Measurements from ENCODE around the gene SAT1. TPM values are rescaled to one million over a fixed set of nuclear protein-coding genes. Genes with fewer than 3 reads are reported as not detected.

Gene SAT1
- total and polyA plus RNA-seq, 9 donors, result 58.7 to 3,021 (median 164) TPM

DNA sequence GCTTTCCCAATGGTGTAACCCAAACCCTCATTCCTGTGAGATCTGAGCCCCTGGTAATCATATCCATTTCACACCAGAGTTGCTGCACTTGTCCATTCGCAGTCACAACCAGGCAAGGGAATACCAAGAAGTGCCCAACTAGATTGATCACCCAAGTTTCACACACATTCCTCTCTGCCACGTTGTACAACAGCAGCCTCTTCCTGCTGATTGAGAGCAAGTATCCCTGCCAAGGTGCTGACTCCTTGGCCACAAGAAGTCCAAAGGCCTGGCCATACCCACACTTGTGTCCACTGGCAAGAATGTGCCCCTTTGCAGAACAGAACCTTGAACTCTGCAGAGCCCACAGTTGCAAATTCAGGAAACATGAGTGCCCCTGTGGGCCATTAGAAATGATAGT, 33.4 kb upstream of the SAT1 start:
- H3K9me3 ChIP-seq, result no peaks in the 10 kb centered on the region
- no peak overlapping the region for H3K4me3 ChIP-seq
- TF ChIP-seq, protein P1, sequence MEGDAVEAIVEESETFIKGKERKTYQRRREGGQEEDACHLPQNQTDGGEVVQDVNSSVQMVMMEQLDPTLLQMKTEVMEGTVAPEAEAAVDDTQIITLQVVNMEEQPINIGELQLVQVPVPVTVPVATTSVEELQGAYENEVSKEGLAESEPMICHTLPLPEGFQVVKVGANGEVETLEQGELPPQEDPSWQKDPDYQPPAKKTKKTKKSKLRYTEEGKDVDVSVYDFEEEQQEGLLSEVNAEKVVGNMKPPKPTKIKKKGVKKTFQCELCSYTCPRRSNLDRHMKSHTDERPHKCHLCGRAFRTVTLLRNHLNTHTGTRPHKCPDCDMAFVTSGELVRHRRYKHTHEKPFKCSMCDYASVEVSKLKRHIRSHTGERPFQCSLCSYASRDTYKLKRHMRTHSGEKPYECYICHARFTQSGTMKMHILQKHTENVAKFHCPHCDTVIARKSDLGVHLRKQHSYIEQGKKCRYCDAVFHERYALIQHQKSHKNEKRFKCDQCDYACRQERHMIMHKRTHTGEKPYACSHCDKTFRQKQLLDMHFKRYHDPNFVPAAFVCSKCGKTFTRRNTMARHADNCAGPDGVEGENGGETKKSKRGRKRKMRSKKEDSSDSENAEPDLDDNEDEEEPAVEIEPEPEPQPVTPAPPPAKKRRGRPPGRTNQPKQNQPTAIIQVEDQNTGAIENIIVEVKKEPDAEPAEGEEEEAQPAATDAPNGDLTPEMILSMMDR (IDR thresholded peaks at IDR 0.05), result no peak
- TF ChIP-seq POLR2A (IDR thresholded peaks at IDR 0.05) (no peak), EP300 (IDR thresholded peaks at IDR 0.05) (no peak)
- no peak overlapping the region for H3K27ac ChIP-seq
- H3K36me3 ChIP-seq, result no peaks in the 10 kb centered on the region
- 46 to 63% (median 57%) methylated on average over 2 of the region's 2 CpGs for WGBS, 3 donors
- intact Hi-C loops (cut with DNase I), result no loop called here
- DNase-seq, result no peak
- H3K27me3 ChIP-seq, result no peaks in the 10 kb centered on the region
- H3K4me1 ChIP-seq (ENCODE audit: insufficient read depth), result no peaks in the 10 kb centered on the region

DNA sequence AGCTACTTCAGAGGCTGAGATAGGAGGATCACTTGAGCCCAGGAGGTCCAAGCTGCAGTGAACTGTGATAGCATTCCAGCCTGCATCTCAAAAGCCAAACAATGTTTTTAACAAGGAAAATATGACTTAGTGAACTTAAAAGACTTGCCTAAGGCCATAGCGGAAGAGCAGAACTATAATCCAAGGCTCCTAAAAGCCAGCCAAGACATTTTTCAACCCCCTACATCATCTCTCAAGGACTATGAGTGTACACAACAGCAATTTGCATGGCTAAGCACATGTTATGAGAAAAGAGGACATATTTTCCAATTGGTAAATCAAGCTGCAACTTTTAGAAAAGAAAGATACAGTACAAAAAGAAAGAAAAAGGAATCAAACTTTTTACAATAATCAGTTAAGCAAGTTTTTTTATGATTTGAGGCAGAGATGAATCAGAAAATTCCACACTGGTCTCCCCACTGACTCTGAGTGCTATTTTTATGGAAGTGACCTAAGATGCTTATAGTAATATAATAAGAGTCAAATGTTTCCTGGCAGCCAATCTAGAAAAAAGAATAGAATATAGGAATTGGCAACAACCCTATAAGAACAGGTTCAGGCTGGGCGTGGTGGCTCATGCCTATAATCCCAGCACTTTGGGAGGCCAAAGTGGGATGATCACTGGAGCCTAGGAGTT, 30.1 kb upstream of the SAT1 start:
- 52 to 56% (median 52%) methylated on average over 2 of the region's 2 CpGs for WGBS, 3 donors
- no peaks in the 10 kb centered on the region for H3K4me1 ChIP-seq (ENCODE audit: insufficient read depth)
- DNase-seq, result no peak
- TF ChIP-seq, protein P1 (IDR thresholded peaks at IDR 0.05), result no peak
- TF ChIP-seq EP300 (IDR thresholded peaks at IDR 0.05), result no peak
- no peaks in the 10 kb centered on the region for H3K36me3 ChIP-seq
- H3K4me3 ChIP-seq, result no peak overlapping the region
- no peaks in the 10 kb centered on the region for H3K27me3 ChIP-seq
- intact Hi-C loops (cut with DNase I), result no loop called here
- H3K27ac ChIP-seq, result no peak overlapping the region
- H3K9me3 ChIP-seq, result no peaks in the 10 kb centered on the region

DNA sequence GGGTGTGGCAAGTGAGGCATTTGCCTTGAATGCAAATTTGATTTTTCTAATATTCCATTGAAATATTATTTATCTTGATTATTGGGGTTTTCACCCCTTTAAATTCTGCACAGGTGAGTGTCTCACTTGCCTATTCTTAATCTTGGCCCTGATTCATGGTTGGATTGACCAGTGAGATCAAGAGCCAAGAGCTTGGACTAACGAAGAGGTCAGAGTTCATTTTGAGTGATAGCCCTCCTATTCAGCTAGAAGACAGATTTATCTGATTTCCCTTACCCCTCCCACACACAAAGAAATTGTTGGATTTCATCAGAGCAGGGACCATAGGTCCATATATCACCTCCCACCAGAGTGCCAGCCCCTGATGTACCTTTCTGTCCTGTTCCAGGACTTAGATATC, 28.3 kb upstream of the SAT1 start:
- intact Hi-C loops (cut with DNase I), result no loop called here
- no peaks in the 10 kb centered on the region for H3K9me3 ChIP-seq
- no peak for DNase-seq
- no peak overlapping the region for H3K27ac ChIP-seq
- no peaks in the 10 kb centered on the region for H3K27me3 ChIP-seq
- 56 to 73% (median 71%) methylated on average over 1 of the region's 1 CpG for WGBS, 3 donors
- H3K36me3 ChIP-seq, result no peaks in the 10 kb centered on the region
- H3K4me3 ChIP-seq, result no peak overlapping the region
- TF ChIP-seq POLR2A (IDR thresholded peaks at IDR 0.05), result no peak
- TF ChIP-seq, protein P1 (IDR thresholded peaks at IDR 0.05), result no peak
- no peak for TF ChIP-seq EP300 (IDR thresholded peaks at IDR 0.05)
- no peaks in the 10 kb centered on the region for H3K4me1 ChIP-seq (ENCODE audit: insufficient read depth)

DNA sequence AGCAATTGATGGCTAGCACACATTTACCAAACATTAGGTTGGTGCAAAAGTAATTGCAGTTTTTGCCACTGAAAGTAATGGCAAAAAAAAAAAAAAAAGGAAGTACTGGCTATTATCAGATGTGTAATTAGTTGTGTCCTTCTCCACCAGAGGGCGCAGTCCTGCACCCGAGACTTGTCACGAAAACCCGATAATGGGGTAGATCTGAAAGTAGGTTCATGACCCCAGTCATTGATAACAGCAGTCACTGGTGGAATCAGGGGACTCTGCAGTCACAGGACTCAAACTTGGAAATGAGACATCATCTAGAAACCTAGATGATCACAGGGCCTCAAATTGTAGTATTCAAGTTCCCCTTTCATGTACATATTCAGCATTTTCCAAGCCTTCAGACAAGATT, 26.8 kb upstream of the SAT1 start:
- WGBS, 3 donors, result 2 to 9% (median 5%) methylated on average over 4 of the region's 4 CpGs
- no peak for TF ChIP-seq POLR2A (IDR thresholded peaks at IDR 0.05)
- no peak for TF ChIP-seq EP300 (IDR thresholded peaks at IDR 0.05)
- TF ChIP-seq, protein P1 (IDR thresholded peaks at IDR 0.05), result no peak
- H3K4me3 ChIP-seq, result no peak overlapping the region
- H3K4me1 ChIP-seq (ENCODE audit: insufficient read depth), result no peaks in the 10 kb centered on the region
- H3K27me3 ChIP-seq, result no peaks in the 10 kb centered on the region
- no peak for DNase-seq
- no peaks in the 10 kb centered on the region for H3K36me3 ChIP-seq
- H3K9me3 ChIP-seq, result no peaks in the 10 kb centered on the region
- H3K27ac ChIP-seq, result no peak overlapping the region
- intact Hi-C loops (cut with DNase I), result no loop called here
